NCI-H748 (cell line): ENCODE measurements around the gene SPARC.

Experiments
- DNase-seq: peaks from one replicate; lab custom pipeline; 2025; ENCODE audit not compliant: unreplicated experiment; lab: John Stamatoyannopoulos, UW

Gene SPARC

DNA sequence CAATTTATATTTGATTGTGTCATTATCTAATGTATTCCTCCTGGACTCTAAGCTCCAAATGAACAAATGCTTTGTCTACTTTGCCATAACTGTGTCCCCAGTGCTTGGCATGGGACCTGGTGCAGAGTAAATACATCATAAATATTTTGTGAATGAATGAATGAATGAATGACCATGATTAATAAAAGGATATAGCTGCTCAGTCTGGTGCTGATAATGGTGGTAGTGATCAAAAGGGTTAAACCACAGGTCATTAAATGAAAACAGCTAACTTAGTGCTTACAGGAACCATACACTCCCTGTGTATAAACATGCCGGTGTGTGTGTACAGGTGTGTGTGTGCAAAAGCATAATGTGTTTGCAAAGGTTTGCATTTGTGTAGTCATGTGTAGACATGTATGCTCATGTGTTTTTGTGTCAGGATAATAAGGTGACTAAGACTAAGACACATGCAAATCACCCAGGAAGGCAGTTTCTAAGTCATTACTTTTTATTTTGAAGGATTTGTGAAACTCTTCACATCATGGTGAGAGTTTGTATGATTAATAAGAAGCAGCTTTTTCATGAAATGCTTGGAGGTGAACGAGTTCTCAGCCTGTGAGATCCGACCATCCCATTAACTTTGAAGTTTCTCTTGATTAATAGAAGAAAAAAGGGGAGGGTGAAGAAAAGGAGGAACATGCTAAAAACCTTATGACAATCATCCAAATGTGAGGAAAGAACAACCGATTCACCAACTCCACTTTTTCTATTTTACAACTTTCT, 24.6 kb downstream of the SPARC start:
- no peak for DNase-seq

DNA sequence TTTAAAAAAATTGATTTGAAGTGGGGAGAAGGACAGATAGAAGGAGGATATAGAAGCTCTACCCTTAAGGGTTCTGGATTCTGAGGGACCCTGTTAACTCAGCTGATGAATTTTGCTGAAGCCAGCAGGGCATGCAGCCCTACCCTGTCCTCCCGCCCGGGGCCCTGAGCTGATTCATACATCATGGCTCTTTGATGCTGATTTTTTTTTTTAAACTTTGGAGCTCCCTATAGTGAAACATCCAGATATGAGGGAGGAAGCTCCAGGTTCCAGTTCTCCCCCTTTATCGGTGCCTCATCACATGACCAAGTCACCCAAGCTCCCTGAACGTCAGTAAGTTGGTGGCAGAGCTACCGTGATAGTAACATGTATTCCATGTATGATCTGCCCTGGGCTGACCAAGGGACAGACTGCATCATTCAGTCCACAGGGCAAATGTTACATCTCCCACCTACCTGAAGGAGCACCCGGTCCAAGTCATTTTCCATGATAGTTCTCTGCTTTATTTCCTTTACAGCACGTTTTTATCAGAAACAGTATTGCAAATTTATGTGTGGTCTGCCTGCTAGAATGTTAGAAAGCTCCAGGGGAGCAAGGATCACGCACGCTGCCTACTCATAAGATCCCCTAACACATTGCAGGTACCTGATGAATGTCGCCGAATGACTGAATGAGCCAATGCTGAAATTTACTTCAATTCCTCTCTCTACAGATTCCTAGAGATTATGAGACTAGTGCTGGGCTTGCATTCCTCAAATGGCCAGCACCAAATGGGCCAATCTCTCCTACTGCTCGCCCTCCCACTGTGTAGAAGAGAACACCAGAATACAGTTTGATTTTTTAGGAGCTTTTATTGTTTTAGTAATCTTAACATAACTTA, 25.9 kb downstream of the SPARC start:
- DNase-seq, result no peak

DNA sequence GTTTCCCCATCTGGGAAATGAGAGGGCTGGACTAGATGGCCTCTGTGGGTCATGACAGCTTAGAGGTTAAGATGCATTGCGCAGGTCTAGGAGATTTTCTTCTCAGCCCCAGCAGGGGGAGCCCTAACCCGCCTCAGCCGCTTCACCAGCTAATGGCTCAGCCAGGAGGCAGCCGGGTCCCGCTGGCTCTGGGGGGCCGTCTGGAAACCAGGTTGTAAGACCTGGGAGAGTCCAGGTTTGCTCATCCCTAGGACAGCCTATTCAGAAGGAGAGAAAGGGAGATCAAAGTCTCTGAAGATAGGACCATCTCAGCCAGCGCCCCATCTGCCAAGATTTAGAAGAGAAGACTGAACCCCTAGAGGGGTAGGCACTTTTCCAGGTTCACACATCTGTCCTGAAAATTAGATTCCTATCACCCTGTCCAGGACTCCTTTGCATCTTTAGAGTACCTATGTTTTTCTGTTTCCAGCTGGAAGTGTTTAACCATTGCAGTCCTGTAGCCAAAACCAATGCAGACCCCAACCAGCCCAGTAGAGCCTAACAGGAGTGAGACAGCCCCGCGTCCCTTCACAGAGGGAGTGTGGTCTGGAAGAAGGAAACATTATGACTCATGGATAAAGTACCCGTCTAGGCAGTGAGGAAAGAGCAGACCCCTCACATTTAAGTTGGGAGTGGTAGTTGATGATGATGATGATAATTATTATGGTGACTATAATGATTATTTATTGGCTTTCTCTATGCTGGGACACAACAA, 27.5 kb downstream of the SPARC start:
- peak; percentile 59 for DNase-seq

DNA sequence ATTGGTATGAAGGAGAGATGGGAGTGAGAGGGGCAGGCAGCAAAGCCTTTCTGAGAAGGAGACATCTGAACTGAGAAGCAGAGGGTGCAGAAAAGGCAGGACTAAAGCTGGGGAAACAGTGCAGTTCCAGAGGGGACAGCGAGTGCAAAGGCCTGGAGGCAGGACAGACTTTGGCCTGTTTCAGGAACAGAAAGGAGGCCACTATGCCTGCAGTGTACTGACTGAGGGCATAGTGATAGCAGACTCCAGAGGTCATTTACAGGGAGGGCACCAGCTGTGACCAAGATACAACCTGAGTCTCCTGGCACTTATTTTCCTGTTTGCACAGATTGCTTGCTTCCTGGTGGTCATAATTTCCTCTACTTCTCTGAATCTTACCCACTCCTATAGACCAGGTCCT, 29.6 kb downstream of the SPARC start:
- DNase-seq, result no peak

DNA sequence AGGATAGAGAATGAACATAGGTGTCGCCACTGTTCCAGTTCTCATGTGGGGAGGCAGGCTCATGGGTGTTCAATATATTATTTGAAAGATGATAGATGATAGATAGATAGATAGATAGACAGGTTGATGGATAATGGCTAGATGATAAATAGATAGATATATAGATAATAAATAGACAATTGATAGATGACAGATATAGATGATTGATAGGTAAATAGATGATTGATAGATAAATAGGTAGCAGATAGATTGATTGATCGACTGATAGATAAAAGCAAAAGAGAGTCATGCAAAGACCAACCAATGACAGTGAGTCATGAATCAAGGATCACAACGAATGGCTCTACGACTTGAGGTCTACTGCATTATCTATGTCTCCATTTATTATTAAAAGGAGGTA, 30.4 kb downstream of the SPARC start:
- DNase-seq, result no peak

DNA sequence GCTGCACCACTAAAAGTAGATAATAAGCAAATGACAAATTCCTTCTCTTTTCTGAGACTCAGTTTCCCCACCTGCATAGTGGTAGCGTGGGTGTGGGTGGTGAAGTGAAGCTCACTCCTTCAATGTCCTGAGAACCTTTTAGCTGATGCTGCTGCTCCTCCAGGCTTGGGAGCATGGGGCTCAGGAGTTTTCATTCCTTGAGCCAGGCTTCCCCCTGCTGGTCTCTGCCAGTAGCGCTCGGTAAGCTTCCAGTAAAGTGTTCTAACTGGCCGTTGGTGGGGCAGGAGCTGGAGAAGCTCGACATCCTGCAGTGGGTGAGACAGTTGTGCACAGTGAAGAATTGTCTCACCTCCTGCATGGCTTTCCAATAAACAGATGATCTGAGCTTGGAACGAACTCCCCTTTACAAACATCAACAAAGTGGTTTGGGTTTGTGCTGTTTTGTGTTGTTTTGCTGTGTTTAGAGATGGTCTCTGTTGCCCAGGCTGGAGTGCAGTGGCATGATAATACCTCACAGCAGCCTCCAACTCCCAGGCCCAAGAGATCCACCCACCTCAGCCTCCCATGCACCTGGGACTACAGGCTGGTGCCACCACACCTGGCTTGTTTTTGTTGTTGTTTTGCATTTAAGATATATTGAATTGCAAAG, 34.6 kb downstream of the SPARC start:
- DNase-seq, result peak; percentile 69

DNA sequence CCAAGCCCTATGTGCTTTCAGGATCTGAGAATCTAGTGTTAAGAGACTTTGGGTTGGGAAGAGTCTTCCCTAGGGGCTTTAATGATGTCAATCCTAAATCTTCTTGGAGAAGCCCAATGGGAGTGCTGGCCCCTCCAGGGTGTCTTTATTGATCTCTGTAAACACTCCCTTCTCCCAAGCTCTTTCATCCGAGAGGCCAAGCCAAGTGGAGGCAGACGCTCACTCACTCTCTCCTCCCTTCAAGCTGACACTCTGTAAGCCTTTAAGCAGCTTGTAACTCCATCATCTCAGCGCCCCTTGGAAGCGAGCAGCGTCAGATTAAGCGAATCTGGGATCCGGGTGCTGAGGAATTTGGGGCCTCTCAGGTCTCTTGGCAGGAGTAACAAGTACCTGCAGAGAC, 37.7 kb downstream of the SPARC start:
- DNase-seq, result no peak

DNA sequence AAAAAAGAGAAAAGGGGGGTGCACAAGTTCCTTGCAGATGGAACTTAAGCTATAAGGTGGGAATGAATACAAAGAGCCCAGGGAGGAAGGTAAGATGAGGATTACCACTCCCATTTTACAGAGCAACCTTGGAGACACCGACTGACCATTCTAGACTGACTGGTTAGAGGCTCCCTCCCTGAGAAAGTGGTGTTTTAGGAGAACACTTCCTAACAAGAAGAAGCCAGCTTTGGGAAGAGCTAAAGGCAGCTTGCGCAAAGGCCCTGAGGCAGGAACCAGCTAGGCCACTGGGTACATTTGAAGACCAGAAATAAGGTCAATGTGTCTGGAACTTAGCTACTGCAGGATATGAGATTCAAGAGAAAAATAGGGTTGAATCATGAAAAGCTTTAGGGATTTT, 38.6 kb downstream of the SPARC start:
- no peak for DNase-seq

DNA sequence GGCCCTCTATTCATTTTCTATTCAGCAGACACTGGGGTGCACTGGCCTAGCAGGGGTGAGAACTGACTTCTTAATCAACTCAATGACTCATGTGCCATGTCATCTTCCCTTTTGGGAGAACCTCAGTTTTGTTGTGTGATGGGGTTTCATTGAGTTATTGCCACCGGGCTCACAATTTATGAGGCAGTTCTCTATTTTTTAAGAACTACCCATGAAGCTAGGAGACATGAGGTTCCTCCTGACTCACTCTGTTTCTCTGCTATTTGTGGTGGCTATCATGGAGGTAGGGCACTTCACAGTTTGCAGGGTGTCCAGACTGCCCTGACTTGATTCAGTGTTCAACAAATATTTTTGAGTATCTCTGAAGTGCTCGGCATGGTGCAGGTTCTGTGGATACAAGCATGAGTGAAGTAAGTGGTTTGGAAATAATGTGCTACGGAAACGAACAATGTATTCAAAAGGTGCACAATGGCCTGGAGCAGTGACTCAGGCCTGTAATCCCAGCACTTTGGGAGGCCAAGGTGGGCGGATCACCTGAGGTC, 39.3 kb downstream of the SPARC start:
- peak; percentile 40 for DNase-seq

DNA sequence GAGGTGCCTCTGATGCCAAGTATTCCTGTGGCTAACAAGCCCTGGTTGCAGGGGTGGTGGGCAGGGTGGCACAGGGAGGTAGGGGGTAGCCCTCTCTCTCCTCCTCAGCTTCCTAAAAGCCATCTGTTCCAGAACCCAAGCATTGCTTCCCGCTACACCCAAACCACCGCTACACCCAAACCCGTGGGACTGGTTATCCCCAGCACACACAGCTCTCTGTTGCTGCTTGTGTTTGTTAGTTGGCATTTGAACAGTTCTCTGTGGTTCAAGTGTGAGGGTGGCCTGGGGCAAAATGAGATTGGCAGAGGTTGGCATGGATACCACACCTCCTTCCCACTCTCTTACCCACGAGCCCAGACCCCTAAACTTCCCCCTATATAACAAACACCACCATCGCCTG, 40.4 kb downstream of the SPARC start:
- no peak for DNase-seq

DNA sequence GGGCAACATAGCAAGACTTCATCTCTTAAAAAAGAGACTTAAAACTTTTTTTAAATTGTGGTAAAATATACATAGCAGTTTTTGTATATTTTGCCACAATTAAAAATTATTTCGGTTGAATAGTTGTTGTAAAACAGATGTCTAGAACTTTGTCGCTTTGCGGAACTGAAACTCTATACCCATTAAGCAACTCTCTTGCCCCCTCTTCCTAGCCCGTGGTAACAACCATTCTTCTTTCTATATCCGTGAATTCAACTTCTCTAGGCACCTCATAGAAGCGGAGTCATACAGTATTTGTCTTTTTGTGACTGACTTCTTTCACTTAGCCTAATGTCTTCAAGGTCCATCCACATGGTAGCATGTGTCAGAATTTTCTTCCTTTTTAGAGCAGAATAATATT, 43.3 kb downstream of the SPARC start:
- DNase-seq, result no peak

DNA sequence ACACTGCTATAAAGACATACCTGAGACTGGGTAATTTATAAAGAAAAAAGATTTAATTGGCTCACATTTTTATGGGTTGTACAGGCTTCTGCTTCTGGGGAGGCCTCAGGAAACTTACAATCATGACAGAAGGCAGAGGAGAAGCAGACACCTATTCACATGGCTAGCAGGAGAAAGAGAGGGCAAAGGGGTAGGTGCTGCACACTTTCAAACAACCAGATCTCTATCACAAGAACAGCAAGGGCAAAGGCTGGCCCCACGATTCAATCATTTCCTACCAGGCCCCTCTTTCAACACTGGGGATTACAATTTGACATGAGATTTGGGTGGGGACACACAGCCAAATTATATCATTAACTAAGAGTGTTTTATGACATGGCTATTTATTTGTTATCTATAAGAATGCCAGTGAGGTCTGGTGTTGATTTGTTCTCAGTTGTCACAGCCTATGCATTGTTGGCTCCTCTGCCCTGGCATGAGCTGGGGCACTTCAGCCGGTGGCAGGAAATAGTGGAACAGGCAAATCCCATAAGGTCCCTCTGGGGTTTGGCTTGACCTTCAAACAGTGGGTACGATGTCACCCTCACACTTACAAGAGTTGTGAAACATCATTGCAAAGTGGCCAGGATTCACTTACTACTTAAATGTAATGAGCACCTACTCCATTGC, 44.1 kb downstream of the SPARC start:
- no peak for DNase-seq

DNA sequence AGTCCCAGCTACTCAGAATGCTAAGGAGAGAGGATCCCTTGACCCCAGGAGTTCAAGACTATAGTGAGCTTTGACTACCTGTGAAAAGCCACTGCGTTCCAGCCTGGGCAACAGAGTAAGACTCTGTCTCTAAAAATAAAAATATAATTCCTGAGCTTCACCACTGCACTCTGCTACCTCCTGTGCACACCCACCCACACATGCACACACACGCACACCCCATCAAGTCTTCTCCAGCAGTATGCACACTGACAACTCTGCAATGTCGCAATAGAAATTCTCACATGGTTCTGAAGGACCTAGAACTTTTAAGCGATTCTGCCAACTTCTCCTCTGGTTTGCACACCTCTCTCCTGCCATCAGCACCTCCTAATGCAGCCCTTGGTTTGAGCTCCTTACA, 48.1 kb downstream of the SPARC start:
- no peak for DNase-seq

DNA sequence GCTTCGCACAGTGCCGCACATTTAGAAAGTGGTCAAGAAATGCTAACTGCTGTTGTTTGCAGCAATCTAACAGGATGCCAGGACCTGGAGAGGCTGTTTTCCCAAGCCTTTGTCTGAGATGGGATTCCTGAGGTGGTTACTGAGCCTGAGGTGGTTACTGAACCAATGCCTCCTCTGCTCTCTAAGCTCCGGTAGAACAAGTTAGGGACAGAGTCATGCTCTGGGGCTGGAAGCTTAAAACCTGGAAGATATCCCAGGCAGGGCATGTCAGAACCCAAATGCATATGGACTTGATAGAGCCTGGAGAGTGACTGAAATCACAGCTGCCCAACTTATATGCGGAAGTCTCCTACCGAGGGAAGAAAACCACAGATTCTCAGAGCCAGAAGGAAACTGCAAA, 49.0 kb downstream of the SPARC start:
- no peak for DNase-seq

DNA sequence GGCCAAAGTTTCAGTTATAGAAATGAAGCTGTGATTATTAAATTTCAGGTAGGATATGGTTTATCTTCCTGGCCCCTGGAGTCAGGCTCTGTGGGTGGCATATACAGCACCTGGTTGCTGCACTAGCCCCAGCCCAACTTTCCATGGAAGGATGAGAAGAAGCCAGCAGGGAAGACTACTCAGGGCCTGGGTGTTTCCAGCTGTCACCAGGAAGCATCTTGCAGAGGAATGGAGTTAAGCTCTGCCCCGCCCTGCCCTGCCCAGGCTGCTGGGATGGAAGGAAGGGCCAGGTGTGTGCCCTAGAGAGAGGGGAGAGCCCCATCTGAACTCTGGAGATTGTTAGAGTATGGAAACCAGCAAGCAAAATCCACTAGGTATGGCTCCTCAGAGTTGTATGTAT, 52.8 kb downstream of the SPARC start:
- DNase-seq, result no peak

DNA sequence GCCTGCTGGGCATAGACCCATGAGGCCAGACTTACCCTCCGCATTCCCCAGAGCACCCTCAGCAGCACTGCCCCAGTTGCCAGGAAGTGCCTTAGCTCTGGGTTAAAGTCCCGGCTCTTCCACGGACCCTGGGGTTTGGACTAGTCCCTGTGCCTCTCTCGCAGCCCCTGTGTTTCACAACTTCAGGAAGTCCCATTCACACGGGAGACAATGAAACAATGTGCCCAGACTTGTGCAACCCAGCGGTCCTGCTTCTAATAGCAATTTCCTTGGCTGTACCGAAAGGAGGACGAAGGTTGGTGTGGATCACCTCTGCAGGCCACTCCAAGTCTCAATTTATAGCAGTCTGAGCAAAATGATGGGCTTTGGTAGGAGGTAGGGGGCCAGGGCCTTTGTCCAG, 53.8 kb downstream of the SPARC start:
- no peak for DNase-seq

DNA sequence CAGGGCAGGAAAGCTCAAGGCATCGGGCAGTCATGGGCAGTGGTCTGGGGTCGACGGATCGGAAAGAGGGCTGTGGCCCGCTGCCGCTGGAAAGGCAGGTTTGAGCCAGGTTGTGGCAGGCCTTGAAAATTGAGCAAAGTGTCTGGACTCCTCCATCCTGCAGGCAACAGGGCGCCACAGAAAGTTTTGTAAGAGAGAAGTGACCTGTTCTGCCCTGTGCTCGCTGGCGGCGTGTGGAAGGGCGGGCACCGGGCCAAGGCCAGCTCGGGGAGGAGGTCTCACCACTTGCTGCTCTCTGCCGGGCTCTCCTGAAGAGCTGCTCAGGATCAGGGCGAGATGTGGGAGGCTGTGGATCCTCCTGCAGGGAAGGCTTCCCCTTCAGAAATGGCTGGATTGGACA, 54.2 kb downstream of the SPARC start:
- DNase-seq, result no peak

DNA sequence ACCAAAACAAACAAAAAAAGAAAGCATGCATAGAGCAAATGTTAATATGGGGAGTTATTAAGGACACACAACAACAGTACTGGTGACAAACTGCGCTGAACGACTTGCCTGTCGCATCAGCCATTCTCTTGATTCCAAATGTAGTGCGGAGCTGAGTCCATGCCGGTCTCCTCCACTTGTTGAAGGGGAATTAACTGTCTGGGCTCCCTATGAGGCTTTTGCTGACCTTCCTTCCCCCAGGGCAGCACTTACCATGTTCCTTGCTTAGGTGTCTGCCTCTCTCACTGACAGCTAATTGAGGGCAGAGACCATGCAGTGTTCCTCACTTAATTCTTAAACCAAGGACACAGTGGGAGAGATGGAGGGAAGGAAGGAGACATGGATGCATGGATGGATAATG, 54.8 kb downstream of the SPARC start:
- DNase-seq, result no peak

DNA sequence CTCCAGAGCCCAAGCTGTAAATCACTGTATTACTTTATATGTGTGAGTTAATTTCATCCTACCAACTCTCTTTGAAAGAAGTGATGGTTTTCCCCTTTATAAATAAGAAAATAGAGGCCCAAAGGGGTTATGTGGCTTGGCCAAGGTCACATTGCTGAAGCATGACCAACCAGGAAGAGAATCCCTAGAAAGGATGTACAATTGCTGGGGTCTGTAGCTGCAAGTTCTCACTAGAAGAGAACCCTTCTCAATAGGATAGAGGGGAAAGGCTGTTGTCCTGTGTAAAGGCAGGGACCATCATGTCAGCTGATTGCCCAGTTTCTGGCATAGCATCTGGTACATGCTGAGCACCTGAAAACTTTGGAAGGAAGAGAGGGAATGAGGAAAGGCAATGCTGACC, 56.6 kb downstream of the SPARC start:
- DNase-seq, result no peak

DNA sequence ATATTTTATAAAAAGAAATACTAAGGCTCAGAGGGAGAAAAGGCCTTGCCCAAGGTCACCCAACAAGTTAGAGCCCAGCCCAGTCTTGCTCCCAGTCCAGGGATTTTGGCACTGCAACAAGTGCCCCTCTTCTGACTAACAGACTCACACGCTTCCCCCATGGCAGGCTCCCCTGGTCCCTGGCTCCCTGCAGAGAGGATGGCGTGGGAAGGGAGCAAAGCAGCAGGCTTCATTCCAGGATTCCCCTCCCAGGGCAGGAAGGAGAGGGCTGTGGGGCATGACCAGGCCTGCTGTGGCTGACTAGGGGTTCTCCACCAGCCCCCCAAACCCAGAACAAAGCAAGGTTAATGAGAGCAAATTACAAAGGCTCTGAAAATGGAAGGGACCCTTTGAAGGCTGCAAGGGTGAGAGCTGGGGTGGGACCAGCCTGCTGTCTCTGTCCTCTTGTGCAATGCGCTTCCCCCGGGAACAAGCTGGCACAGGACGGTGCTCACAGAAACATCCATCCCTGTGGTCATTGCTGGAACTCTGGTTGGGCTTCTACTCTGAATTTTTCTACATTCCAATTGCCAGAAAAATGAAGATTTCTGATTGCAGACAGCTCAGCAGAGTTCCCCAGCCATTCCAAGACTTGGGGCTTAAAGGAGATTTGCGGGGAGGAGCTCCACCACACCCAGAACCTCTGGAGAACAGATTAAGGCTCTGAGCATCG, 58.4 kb downstream of the SPARC start:
- DNase-seq, result no peak
